ENCODE measurements around the gene GCDH.

DNA sequence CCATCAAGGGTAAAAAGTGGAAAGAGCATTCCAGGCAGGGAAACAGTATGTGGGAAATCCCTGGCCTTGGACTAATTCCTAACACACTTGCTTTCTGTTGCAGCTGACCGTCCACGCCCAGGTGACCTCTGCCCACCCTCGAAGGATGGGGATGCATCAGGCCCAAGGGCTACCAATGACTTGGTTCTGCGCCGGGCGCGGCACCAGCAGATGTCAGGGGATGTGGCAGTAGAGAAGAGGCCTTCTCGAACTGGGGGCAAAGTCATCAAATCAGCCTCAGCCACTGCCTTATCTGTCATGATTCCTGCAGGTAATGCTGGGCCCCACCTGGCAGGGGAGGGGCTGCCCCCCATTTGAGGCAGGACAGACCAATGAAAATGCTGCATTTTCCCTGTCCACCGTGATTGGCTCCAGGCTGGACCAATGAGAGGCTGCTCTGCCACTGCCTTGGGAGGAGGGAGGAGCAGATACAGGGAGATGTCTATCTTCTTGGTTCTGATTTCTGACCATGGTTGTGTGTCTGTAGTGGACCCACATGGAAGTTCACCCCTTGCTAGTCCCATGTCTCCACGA is 22.3 kb upstream of the GCDH start:
- TF ChIP-seq GTF2F1 (IDR thresholded peaks at IDR 0.05; ENCODE audit: borderline replicate concordance, low read depth, low read length) (no peak), CTCF (IDR thresholded peaks at IDR 0.05; ENCODE audit: control extremely low read depth in 1 of 3, insufficient read depth in 1 of 3, low read depth in 1 of 3, low read length in 3 of 3) (no peak), CBX5 (IDR thresholded peaks at IDR 0.05; ENCODE audit: low read depth, low read length) (no peak), ZNF274 (IDR thresholded peaks at IDR 0.05; ENCODE audit: borderline replicate concordance, extremely low read depth, low read length) (no peak), SRF (IDR thresholded peaks at IDR 0.05; ENCODE audit: low read depth, low read length) (no peak), KDM5A (IDR thresholded peaks at IDR 0.05; ENCODE audit: low read length) (no peak), SIN3A (conservative IDR thresholded peaks at IDR 0.05 in 1 of 2, IDR thresholded peaks at IDR 0.05 in 1 of 2; ENCODE audit: low read depth in 1 of 2, low read length in 2 of 2) (no peak)
